ENCODE measurements around the gene DIAPH2. TPM values are rescaled to one million over a fixed set of nuclear protein-coding genes. Genes with fewer than 3 reads are reported as not detected.

DIAPH2 gene
- total and polyA plus RNA-seq, 9 donors, result 8.1 to 30.9 (median 24.2) TPM

GRCh38 chrX:96989830-96990571, 305.4 kb downstream of the DIAPH2 start:
- H3K27ac ChIP-seq, result no peak overlapping the region
- no peaks in the 10 kb centered on the region for H3K27me3 ChIP-seq
- no peak for DNase-seq
- H3K4me3 ChIP-seq, result no peak overlapping the region
- intact Hi-C loops (cut with DNase I), result no loop called here
- no peaks in the 10 kb centered on the region for H3K36me3 ChIP-seq
- H3K4me1 ChIP-seq (ENCODE audit: insufficient read depth), result no peaks in the 10 kb centered on the region
- H3K9me3 ChIP-seq, result no peaks in the 10 kb centered on the region
- no peak for TF ChIP-seq POLR2A (IDR thresholded peaks at IDR 0.05)
- TF ChIP-seq EP300 (IDR thresholded peaks at IDR 0.05), result no peak
- WGBS, 3 donors, result 78 to 86% (median 80%) methylated on average over 5 of the region's 5 CpGs

GRCh38 chrX:96994093-96994492, 309.5 kb downstream of the DIAPH2 start:
- H3K36me3 ChIP-seq, result no peaks in the 10 kb centered on the region
- 74 to 80% (median 77%) methylated on average over 2 of the region's 2 CpGs for WGBS, 3 donors
- H3K4me1 ChIP-seq (ENCODE audit: insufficient read depth), result no peaks in the 10 kb centered on the region
- no peaks in the 10 kb centered on the region for H3K27me3 ChIP-seq
- no peak for DNase-seq
- intact Hi-C loops (cut with DNase I), result no loop called here
- no peak overlapping the region for H3K27ac ChIP-seq
- TF ChIP-seq EP300 (IDR thresholded peaks at IDR 0.05) (no peak), POLR2A (IDR thresholded peaks at IDR 0.05) (no peak)
- TF ChIP-seq, protein P1, sequence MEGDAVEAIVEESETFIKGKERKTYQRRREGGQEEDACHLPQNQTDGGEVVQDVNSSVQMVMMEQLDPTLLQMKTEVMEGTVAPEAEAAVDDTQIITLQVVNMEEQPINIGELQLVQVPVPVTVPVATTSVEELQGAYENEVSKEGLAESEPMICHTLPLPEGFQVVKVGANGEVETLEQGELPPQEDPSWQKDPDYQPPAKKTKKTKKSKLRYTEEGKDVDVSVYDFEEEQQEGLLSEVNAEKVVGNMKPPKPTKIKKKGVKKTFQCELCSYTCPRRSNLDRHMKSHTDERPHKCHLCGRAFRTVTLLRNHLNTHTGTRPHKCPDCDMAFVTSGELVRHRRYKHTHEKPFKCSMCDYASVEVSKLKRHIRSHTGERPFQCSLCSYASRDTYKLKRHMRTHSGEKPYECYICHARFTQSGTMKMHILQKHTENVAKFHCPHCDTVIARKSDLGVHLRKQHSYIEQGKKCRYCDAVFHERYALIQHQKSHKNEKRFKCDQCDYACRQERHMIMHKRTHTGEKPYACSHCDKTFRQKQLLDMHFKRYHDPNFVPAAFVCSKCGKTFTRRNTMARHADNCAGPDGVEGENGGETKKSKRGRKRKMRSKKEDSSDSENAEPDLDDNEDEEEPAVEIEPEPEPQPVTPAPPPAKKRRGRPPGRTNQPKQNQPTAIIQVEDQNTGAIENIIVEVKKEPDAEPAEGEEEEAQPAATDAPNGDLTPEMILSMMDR (IDR thresholded peaks at IDR 0.05), result no peak
- no peak overlapping the region for H3K4me3 ChIP-seq
- no peaks in the 10 kb centered on the region for H3K9me3 ChIP-seq

DNA sequence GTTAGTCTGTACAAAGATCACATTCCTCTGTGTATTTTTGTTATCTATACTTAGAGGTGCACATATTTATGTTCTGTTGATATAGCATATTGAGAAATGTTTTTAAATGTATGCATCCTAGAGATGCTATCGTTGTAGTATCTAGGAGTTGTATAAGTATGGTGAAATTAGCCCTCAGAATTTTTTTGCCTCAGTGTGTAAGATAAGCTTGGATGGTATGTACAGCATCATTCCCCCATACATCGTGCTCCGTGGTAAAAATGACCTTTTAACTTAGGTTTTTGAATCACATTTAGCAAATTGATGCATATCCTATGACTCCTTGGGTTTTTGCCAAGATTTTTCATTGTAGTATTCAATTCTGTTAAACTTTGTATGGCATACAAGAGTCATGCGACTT, 312.6 kb downstream of the DIAPH2 start:
- Histone ChIP-seq H3K4me1 (ENCODE audit: insufficient read depth) (no peaks in the 10 kb centered on the region), H3K27me3 (no peaks in the 10 kb centered on the region), H3K36me3 (no peaks in the 10 kb centered on the region), H3K27ac (no peak overlapping the region), H3K9me3 (no peaks in the 10 kb centered on the region), H3K4me3 (no peak overlapping the region)
- 60 to 74% (median 62%) methylated on average over 4 of the region's 4 CpGs for WGBS, 3 donors
- intact Hi-C loops (cut with DNase I), result no loop called here
- TF ChIP-seq, protein P1 (IDR thresholded peaks at IDR 0.05), result no peak
- TF ChIP-seq POLR2A (IDR thresholded peaks at IDR 0.05), result no peak
- no peak for TF ChIP-seq EP300 (IDR thresholded peaks at IDR 0.05)
- no peak for DNase-seq

GRCh38 chrX:97000682-97001368, 316.2 kb downstream of the DIAPH2 start:
- intact Hi-C loops (cut with DNase I), result no loop called here
- Histone ChIP-seq H3K4me1 (ENCODE audit: insufficient read depth) (no peaks in the 10 kb centered on the region), H3K4me3 (no peak overlapping the region), H3K27ac (no peak overlapping the region), H3K27me3 (no peaks in the 10 kb centered on the region), H3K9me3 (no peaks in the 10 kb centered on the region), H3K36me3 (no peaks in the 10 kb centered on the region)
- TF ChIP-seq, protein P1 (IDR thresholded peaks at IDR 0.05), result no peak
- TF ChIP-seq EP300 (IDR thresholded peaks at IDR 0.05) (no peak), POLR2A (IDR thresholded peaks at IDR 0.05) (no peak)
- DNase-seq, result no peak

DNA sequence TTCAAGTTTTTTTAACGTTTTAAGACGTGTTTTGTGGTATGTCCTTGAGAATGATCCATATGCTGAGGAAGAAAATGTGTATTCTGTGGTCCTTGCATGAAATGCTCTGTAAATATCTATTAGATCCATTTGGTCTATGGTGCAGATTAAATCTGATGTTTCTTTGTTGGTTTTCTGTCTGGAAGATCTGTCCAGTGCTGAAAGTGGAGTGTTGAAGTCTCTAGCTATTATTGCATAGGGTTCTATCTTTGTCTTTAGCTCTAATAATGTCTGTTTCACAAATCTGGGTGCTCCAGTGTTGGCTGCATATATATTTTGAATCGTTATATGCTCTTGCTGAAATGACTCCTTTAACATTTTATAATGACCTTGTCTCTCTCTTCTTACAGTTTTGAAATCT, 321.5 kb downstream of the DIAPH2 start:
- H3K27ac ChIP-seq, result no peak overlapping the region
- DNase-seq, result no peak
- no peaks in the 10 kb centered on the region for H3K27me3 ChIP-seq
- WGBS, 3 donors, result 62 to 84% (median 71%) methylated on average over 3 of the region's 3 CpGs
- no peaks in the 10 kb centered on the region for H3K4me1 ChIP-seq (ENCODE audit: insufficient read depth)
- intact Hi-C loops (cut with DNase I), result no loop called here
- no peaks in the 10 kb centered on the region for H3K9me3 ChIP-seq
- no peaks in the 10 kb centered on the region for H3K36me3 ChIP-seq
- TF ChIP-seq POLR2A (IDR thresholded peaks at IDR 0.05) (no peak), EP300 (IDR thresholded peaks at IDR 0.05) (no peak)
- TF ChIP-seq, protein P1 (IDR thresholded peaks at IDR 0.05), result no peak
- H3K4me3 ChIP-seq, result no peak overlapping the region
